PC-9 (cell line): ENCODE results near the gene UBE2H. TPM values are rescaled to one million over a fixed set of nuclear protein-coding genes. Genes with fewer than 3 reads are reported as not detected.
"Not testable (repeated sequence)": the region's sequence is repeated elsewhere in the genome, so short reads cannot be mapped to it uniquely, and the experiment has no call there.

Experiments
- BruUV-seq: library from RNA; stranded (reverse); fragments of 400-500 nt; replicated peaks from 2 replicates; lab custom pipeline; 2021; lab: Mats Ljungman, UMichigan
- CTCF ChIA-PET: fragments of 300-600 bp; sonication (Branson Sonifier 250); formaldehyde crosslinking; loops from one replicate; lab custom pipeline; 2022; ENCODE audit warnings: antibody characterized with exemption; lab: Charles Lee
- POLR2A ChIA-PET: fragments of 300-600 bp; sonication (Branson Sonifier 250); formaldehyde crosslinking; loops from one replicate; lab custom pipeline; 2022; ENCODE audit warnings: antibody characterized with exemption; ENCODE audit not compliant: unreplicated experiment; lab: Charles Lee
- DNase-seq, 2 experiments: peaks; one replicate each; pipeline versions ENCODE4 v3.0.0 to v3.0.0-alpha.2; 2015 to 2022; ENCODE audit warnings: mixed read lengths in 1 of 2
- H2AFZ ChIP-seq: fragments of 200-600 bp; sonication (generic); 2 replicates; pipeline ENCODE4 v1.8.1; 2017; ENCODE audit warnings: antibody characterized with exemption
- H3F3A ChIP-seq: fragments of 200-600 bp; sonication (generic); 2 replicates; pipeline ENCODE4 v1.8.1; 2017; ENCODE audit warnings: antibody characterized with exemption, mild to moderate bottlenecking, low read depth; ENCODE audit not compliant: insufficient read depth
- H3K27ac ChIP-seq: fragments of 200-600 bp; sonication (generic); 2 replicates; pipeline ENCODE4 v1.6.1; 2016; ENCODE audit warnings: mixed run types
- H3K27me3 ChIP-seq: fragments of 200-600 bp; sonication (generic); 2 replicates; pipeline ENCODE4 v1.6.1; 2016; ENCODE audit warnings: low read depth, mixed run types; ENCODE audit not compliant: insufficient read depth
- H3K36me3 ChIP-seq: fragments of 200-600 bp; sonication (generic); 2 replicates; pipeline ENCODE4 v1.6.1; 2016; ENCODE audit warnings: low read depth, mixed run types
- H3K4me1 ChIP-seq: fragments of 200-600 bp; sonication (generic); replicated peaks from 2 replicates; pipeline ENCODE4 v1.6.1; 2016; ENCODE audit warnings: mixed run types; ENCODE audit not compliant: insufficient read depth
- H3K4me2 ChIP-seq: fragments of 200-600 bp; sonication (generic); 2 replicates; pipeline ENCODE4 v1.6.1; 2017; ENCODE audit warnings: mixed run types
- H3K4me3 ChIP-seq: fragments of 200-600 bp; sonication (generic); 2 replicates; pipeline ENCODE4 v1.6.1; 2016; ENCODE audit warnings: mixed run types
- H3K79me2 ChIP-seq: fragments of 200-600 bp; sonication (generic); 2 replicates; pipeline ENCODE4 v1.6.1; 2017; ENCODE audit warnings: low read depth, mixed run types
- H3K9me2 ChIP-seq: fragments of 200-600 bp; sonication (generic); 2 replicates; pipeline ENCODE4 v1.8.1; 2017; ENCODE audit warnings: mild to moderate bottlenecking; ENCODE audit not compliant: insufficient read depth
- H3K9me3 ChIP-seq: fragments of 200-600 bp; sonication (generic); 2 replicates; pipeline ENCODE4 v1.8.1; 2016; ENCODE audit warnings: low read depth; ENCODE audit not compliant: insufficient read depth
- H4K20me1 ChIP-seq: fragments of 200-600 bp; sonication (generic); 2 replicates; pipeline ENCODE4 v1.8.1; 2017; ENCODE audit not compliant: insufficient read depth
- CTCF ChIP-seq: fragments of 200-600 bp; sonication (generic); conservative IDR thresholded peaks from 2 replicates; pipeline ENCODE4 v1.6.1; 2017; ENCODE audit warnings: mixed run types, antibody characterized with exemption, mild to moderate bottlenecking, moderate library complexity
- EZH2 ChIP-seq: fragments of 200-600 bp; sonication (generic); IDR thresholded peaks from 2 replicates; pipeline ENCODE4 v1.8.0; 2017; ENCODE audit warnings: antibody characterized with exemption, low read depth
- intact Hi-C: fragments of 100-400 bp; cut with micrococcal nuclease; formaldehyde crosslinking; loops from one replicate; pipeline ENCODE4 v1.10.0; 2022; ENCODE audit not compliant: unreplicated experiment
- total RNA-seq: library from RNA; stranded (reverse); gene quantifications from 2 replicates; pipeline ENCODE4 v1.2.3, GENCODE V29; 2021

UBE2H gene
- total RNA-seq, 1 experiment from 2014 or later = 211 TPM

GRCh38 chr7:129827467-129827990, 125.2 kb downstream of the UBE2H start:
- no peaks in the 10 kb centered on the region for H3K9me3 ChIP-seq
- no peak overlapping the region for H3K4me2 ChIP-seq
- ChIA-PET POLR2A (no interaction called here), CTCF (no interaction called here)
- peak overlapping the region; percentile 91 for H3K27ac ChIP-seq
- intact Hi-C loops = no loop called here
- H3K9me2 ChIP-seq = no peaks in the 10 kb centered on the region
- no peak overlapping the region for H3K4me3 ChIP-seq
- peaks cover 40% of the 10 kb centered on the region for H3K4me1 ChIP-seq
- no peaks in the 10 kb centered on the region for H4K20me1 ChIP-seq
- TF ChIP-seq EZH2 (no peak), CTCF (no peak)
- DNase-seq = no peak
- H3K79me2 ChIP-seq = no peaks in the 10 kb centered on the region
- 0 out of 2 replicates have a peak, but pooled peaks cover 3% of the 10 kb centered on the region for H3K36me3 ChIP-seq
- no TSS peak for BruUV-seq
- no peaks in the 10 kb centered on the region for H3K27me3 ChIP-seq
- H2AFZ ChIP-seq = no peak overlapping the region
- peaks cover 47% of the 10 kb centered on the region for H3F3A ChIP-seq

DNA sequence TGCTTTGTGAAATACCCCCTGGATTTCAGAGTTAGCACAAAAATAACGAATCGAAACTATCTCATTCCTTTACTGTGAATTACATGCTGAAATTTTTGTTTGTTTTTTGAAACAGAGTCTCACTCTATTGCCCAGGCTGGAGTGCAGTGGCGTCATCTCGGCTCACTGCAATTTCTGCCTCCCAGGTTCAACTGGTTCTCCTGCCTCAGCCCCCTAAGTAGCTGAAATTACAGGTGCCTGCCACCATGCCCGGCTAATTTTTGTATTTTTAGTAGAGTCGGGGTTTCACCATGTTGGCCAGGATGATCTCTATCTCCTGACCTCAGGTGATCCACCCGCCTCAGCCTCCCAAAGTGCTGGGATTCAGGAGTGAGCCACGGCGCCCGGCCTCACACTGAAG, 125.9 kb downstream of the UBE2H start:
- Histone ChIP-seq H3K4me1 (peaks cover 34% of the 10 kb centered on the region), H3F3A (peaks cover 41% of the 10 kb centered on the region), H3K27ac (peak overlapping the region; percentile 91)
- H3K4me2 ChIP-seq, POLR2A ChIA-PET, H2AFZ ChIP-seq, H3K79me2 ChIP-seq, intact Hi-C loops, H3K9me3 ChIP-seq, CTCF ChIA-PET, H3K4me3 ChIP-seq, H3K27me3 ChIP-seq, H3K9me2 ChIP-seq, H3K36me3 ChIP-seq, DNase-seq, BruUV-seq, H4K20me1 ChIP-seq: not testable (repeated sequence)

- Histone ChIP-seq H3K9me2 (no peaks in the 10 kb centered on the region), H3K27me3 (no peaks in the 10 kb centered on the region), H3K4me2 (peak overlapping the region; percentile 94), H3K79me2 (no peaks in the 10 kb centered on the region), H3K9me3 (no peaks in the 10 kb centered on the region), H2AFZ (peak overlapping the region; percentile 80), H3K4me3 (peak overlapping the region; percentile 88), H3K27ac (peak overlapping the region; percentile 88), H3K36me3 (0 out of 2 replicates have a peak, but pooled peaks cover 3% of the 10 kb centered on the region), H3K4me1 (peaks cover 20% of the 10 kb centered on the region), H3F3A (peaks cover 28% of the 10 kb centered on the region; the same call in 1 of the 2 replicates), H4K20me1 (no peaks in the 10 kb centered on the region)
- TF ChIP-seq EZH2 (no peak), CTCF (peak; percentile 70)
- peak; percentile 70 to 95 for DNase-seq
- ChIA-PET POLR2A (interaction anchor here (0.6 to 1.2 kb wide), 6 partner anchors 45 to 600 kb away, joined by 3 to 9 read pairs (median 5); partner anchors contain the start of gene AHCYL2), CTCF (interaction anchor here (0.5 to 1.3 kb wide), 12 partner anchors 55 to 1784 kb away, joined by 3 to 21 read pairs (median 4); no protein-coding TSS in a partner anchor)
- BruUV-seq = no TSS peak
- intact Hi-C loops = loop anchor here (1.0 to 2.0 kb wide), 6 partner anchors 46 to 607 kb away; no protein-coding TSS in a partner anchor
Measured at GRCh38 chr7:129825209-129825970, 127.4 kb downstream of the UBE2H start.
